ENCODE measurements around the gene SESN3.
"Not testable (repeated sequence)": the region's sequence is repeated elsewhere in the genome, so short reads cannot be mapped to it uniquely, and the experiment has no call there.

The SESN3 gene

GRCh38 chr11:95229199-95229992, 1.6 kb downstream of the SESN3 start:
- no peak for DNase-seq (ENCODE audit: low spot score)
- TF ChIP-seq CTCF (IDR thresholded peaks at IDR 0.05; ENCODE audit: extremely low read depth, missing control alignments) = no peak

- no peak for DNase-seq (ENCODE audit: low spot score)
- no peak for TF ChIP-seq CTCF (IDR thresholded peaks at IDR 0.05; ENCODE audit: extremely low read depth, missing control alignments)
Measured at GRCh38 chr11:95228081-95228749, 2.8 kb downstream of the SESN3 start.

- not testable (repeated sequence) for DNase-seq (ENCODE audit: low spot score)
Measured at GRCh38 chr11:95227060-95227459, 3.9 kb downstream of the SESN3 start.

- no peak for TF ChIP-seq CTCF (IDR thresholded peaks at IDR 0.05; ENCODE audit: extremely low read depth, missing control alignments)
- DNase-seq (ENCODE audit: low spot score) = no peak
Measured at GRCh38 chr11:95222817-95223216, 8.2 kb downstream of the SESN3 start.

- no peak for DNase-seq (ENCODE audit: low spot score)
- no peak for TF ChIP-seq CTCF (IDR thresholded peaks at IDR 0.05; ENCODE audit: extremely low read depth, missing control alignments)
Measured at GRCh38 chr11:95219599-95219998, 11.4 kb downstream of the SESN3 start.

- no peak for DNase-seq (ENCODE audit: low spot score)
- no peak for TF ChIP-seq CTCF (IDR thresholded peaks at IDR 0.05; ENCODE audit: extremely low read depth, missing control alignments)
Measured at GRCh38 chr11:95218149-95218548, 12.9 kb downstream of the SESN3 start.

- DNase-seq (ENCODE audit: low spot score) = no peak
- TF ChIP-seq CTCF (IDR thresholded peaks at IDR 0.05; ENCODE audit: extremely low read depth, missing control alignments) = no peak
Measured at GRCh38 chr11:95212609-95213008, 18.4 kb downstream of the SESN3 start.

- not testable (repeated sequence) for DNase-seq (ENCODE audit: low spot score)
Measured at GRCh38 chr11:95209535-95209934, 21.5 kb downstream of the SESN3 start.
